KOPT-K1 (cell line): Measurements from ENCODE around the gene KIAA0753.

Source experiments
- H3K27ac ChIP-seq: fragments of 200-600 bp; sonication (generic); 2 replicates; pipeline ENCODE4 v1.5.1; 2016; ENCODE audit warnings: antibody characterized with exemption, mild to moderate bottlenecking, low read depth, low read length; ENCODE audit not compliant: poor library complexity, severe bottlenecking
- H3K36me3 ChIP-seq: fragments of 200-600 bp; sonication (generic); 2 replicates; pipeline ENCODE4 v1.5.1; 2017; ENCODE audit warnings: antibody characterized with exemption, mild to moderate bottlenecking, low read length, moderate library complexity; ENCODE audit not compliant: insufficient read depth
- H3K9me3 ChIP-seq: fragments of 200-600 bp; sonication (generic); 2 replicates; pipeline ENCODE4 v1.5.1; 2017; ENCODE audit warnings: antibody characterized with exemption, low read length, mild to moderate bottlenecking; ENCODE audit not compliant: insufficient read depth, poor library complexity, severe bottlenecking

Gene KIAA0753

DNA sequence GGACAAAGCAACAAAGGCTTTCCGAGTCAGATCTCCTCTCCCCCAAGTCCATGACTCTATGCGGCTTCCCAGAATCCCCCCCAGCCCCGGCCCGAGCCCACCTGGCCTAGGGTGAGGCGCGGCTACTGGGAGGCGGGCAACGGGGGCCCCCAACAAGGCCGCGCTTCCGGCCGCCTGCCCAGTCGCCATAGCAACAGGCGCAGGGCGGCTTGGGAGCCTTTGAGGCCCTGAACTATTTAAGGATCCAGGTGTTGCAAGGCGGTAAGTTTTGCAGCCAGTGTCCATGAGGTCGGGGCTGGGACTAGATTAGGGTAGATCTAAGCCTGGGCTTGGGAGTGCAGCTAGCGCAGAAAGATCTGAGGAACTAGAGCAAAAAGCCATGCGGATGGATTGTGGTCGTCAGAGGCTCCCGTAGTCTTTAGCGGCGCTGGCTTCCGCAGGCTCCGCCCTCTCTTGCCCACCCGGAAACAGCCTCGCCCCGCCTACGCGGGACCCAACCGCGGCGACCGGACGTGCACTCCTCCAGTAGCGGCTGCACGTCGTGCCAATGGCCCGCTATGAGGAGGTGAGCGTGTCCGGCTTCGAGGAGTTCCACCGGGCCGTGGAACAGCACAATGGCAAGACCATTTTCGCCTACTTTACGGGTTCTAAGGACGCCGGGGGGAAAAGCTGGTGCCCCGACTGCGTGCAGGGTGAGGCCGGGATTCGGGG lies at the start of gene KIAA0753, which contains the start of gene TXNDC17:
Gene KIAA0753 (minus strand): TSS at position 176 of the 711 bp plus-strand sequence. CDS start 5,608 bp downstream, outside the sequence.
Gene TXNDC17 (plus strand): TSS at position 525 of the 711 bp plus-strand sequence. CDS start 23 bp downstream, at position 548.
- Histone ChIP-seq H3K9me3 (no peaks in the 10 kb centered on the region), H3K27ac (peak within 1 kb of the TSS; percentile 91), H3K36me3 (peaks cover 36% of the 10 kb centered on the region)

GRCh38 chr17:6688944-6689343 lies 48.4 kb upstream of the KIAA0753 start:
- H3K27ac ChIP-seq, result no peak overlapping the region
- H3K36me3 ChIP-seq, result no peaks in the 10 kb centered on the region
- H3K9me3 ChIP-seq, result no peaks in the 10 kb centered on the region

- Histone ChIP-seq H3K9me3 (no peaks in the 10 kb centered on the region), H3K36me3 (no peaks in the 10 kb centered on the region), H3K27ac (no peak overlapping the region)
These were observed 45.5 kb upstream of the KIAA0753 start for GRCh38 chr17:6686026-6686425.

- Histone ChIP-seq H3K27ac (no peak overlapping the region), H3K9me3 (no peaks in the 10 kb centered on the region), H3K36me3 (no peaks in the 10 kb centered on the region)
These were observed 44.6 kb upstream of the KIAA0753 start for GRCh38 chr17:6684881-6685767.

- no peak overlapping the region for H3K27ac ChIP-seq
- H3K9me3 ChIP-seq, result no peaks in the 10 kb centered on the region
- H3K36me3 ChIP-seq, result no peaks in the 10 kb centered on the region
These were observed 43.9 kb upstream of the KIAA0753 start for GRCh38 chr17:6684460-6684783.

GRCh38 chr17:6683730-6684459 lies 43.4 kb upstream of the KIAA0753 start:
- H3K36me3 ChIP-seq, result no peaks in the 10 kb centered on the region
- no peaks in the 10 kb centered on the region for H3K9me3 ChIP-seq
- H3K27ac ChIP-seq, result no peak overlapping the region

GRCh38 chr17:6683081-6683684 lies 42.7 kb upstream of the KIAA0753 start:
- Histone ChIP-seq H3K9me3 (no peaks in the 10 kb centered on the region), H3K36me3 (no peaks in the 10 kb centered on the region), H3K27ac (no peak overlapping the region)

- H3K9me3 ChIP-seq, result no peaks in the 10 kb centered on the region
- no peak overlapping the region for H3K27ac ChIP-seq
- no peaks in the 10 kb centered on the region for H3K36me3 ChIP-seq
These were observed 41.8 kb upstream of the KIAA0753 start for GRCh38 chr17:6682339-6682738.

GRCh38 chr17:6681671-6682070 lies 41.2 kb upstream of the KIAA0753 start:
- no peak overlapping the region for H3K27ac ChIP-seq

GRCh38 chr17:6681176-6681575 lies 40.7 kb upstream of the KIAA0753 start:
- Histone ChIP-seq H3K9me3 (no peaks in the 10 kb centered on the region), H3K27ac (no peak overlapping the region), H3K36me3 (no peaks in the 10 kb centered on the region)

More at GRCh38 chr17:6681671-6682070, 41.2 kb upstream of the KIAA0753 start:
- H3K9me3 ChIP-seq, result no peaks in the 10 kb centered on the region
- no peaks in the 10 kb centered on the region for H3K36me3 ChIP-seq

DNA sequence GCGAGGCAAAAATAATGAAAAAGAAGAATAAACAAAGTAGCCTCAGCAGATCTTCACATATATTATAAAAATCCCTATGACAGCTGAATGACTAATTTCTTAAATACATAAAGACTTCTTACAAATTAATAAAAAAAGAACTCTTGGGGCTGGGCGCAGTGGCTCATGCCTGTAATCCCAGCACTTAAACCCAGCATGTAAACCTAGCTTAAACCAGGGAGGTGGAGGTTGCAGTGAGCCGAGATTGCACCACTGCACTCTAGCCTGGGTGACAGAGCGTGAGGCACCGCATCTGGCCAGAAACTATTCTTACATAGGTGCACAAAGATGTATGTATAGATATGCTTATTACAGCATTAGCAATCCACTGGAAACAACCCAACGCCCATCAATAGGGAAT lies 38.7 kb upstream of the KIAA0753 start:
- no peaks in the 10 kb centered on the region for H3K36me3 ChIP-seq
- no peak overlapping the region for H3K27ac ChIP-seq
- no peaks in the 10 kb centered on the region for H3K9me3 ChIP-seq

DNA sequence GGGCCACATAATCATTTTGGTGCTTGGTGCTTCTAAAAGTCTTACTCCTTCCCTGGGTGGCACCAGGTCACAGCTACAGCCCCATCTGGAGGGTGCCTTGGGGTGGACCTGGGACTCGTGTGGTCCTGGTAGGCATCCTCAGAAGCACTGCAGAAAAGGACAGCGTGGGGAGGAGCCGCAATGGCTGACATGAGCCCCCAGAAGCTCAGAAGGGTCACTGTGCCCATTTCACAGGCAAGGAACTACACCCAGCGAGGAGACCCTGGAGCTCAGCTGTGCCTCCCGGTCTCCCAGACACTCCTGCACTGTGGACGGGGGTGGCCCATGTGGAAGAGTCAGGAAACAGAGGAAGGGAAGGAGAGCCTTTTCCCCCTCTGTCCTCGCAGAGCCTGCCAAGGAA lies 37.4 kb upstream of the KIAA0753 start:
- Histone ChIP-seq H3K9me3 (no peaks in the 10 kb centered on the region), H3K27ac (no peak overlapping the region), H3K36me3 (no peaks in the 10 kb centered on the region)

DNA sequence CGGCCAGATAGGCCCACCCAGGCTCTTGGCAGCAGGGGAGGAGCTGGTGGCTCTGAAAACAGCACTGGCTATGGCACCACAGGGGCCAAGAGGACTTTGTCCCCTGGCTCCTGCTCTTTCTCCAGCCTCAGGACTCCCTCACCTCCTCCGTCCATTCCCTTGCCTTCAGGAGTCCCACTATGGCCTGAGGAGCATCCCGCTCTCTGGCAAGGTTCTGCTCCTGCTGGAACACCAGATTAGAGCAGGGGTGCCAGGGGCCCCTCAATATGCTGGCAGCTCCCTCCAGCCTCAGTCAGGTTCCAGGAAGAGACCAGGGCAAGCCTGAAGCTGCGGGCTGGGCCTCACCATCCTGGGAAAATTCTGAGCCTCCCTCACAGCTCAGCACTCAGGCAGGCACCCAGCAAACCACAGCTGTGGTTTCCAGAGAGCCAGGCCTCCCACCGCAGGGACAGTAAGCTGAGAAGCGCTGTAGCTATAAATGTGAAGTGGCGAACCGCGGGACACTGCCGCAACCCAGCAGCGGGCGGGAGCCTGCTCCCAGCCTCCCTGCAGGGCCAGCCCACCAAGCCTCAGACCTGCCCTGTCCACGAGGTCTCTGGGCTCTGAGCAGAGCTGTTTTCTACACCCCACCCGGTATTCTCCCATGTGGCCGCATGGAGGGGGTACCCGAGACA lies 36.8 kb upstream of the KIAA0753 start:
- Histone ChIP-seq H3K36me3 (no peaks in the 10 kb centered on the region), H3K9me3 (no peaks in the 10 kb centered on the region), H3K27ac (no peak overlapping the region)

GRCh38 chr17:6676802-6677157 lies 36.3 kb upstream of the KIAA0753 start:
- H3K9me3 ChIP-seq, result no peaks in the 10 kb centered on the region
- H3K27ac ChIP-seq, result no peak overlapping the region
- no peaks in the 10 kb centered on the region for H3K36me3 ChIP-seq
